HG03045 (cell line): ENCODE measurements around the gene RAVER1.
"Not testable (repeated sequence)": the region's sequence is repeated elsewhere in the genome, so short reads cannot be mapped to it uniquely, and the experiment has no call there.

Experiments used
- ATAC-seq: cut with Tn5 transposase; IDR thresholded peaks from one replicate; pipeline ENCODE4 v1.9.1; 2021; ENCODE audit warnings: mild to moderate bottlenecking, moderate library complexity; ENCODE audit not compliant: unreplicated experiment

RAVER1 gene

GRCh38 chr19:10332965-10333757 lies at the start of gene RAVER1:
TSS of gene RAVER1 (minus strand) at chr19:10333529. CDS start at chr19:10333507, 22 bp downstream.
- ATAC-seq: peak; percentile 87

- ATAC-seq: not testable (repeated sequence)
Observed at GRCh38 chr19:10383223-10383499, 49.8 kb upstream of the RAVER1 start.

GRCh38 chr19:10380313-10381102 lies 47.2 kb upstream of the RAVER1 start, which contains the start of gene TYK2:
TSS of gene TYK2 (minus strand) at chr19:10380572. CDS start at chr19:10378406, 2,166 bp downstream.
- peak; percentile 96 for ATAC-seq

GRCh38 chr19:10379880-10380312 lies 46.6 kb upstream of the RAVER1 start:
- ATAC-seq: no peak

- ATAC-seq: no peak
Observed at GRCh38 chr19:10378124-10378523, 44.8 kb upstream of the RAVER1 start.

- ATAC-seq: not testable (repeated sequence)
Observed at GRCh38 chr19:10377140-10377640, 43.9 kb upstream of the RAVER1 start.

- no peak for ATAC-seq
Observed at GRCh38 chr19:10374931-10375330, 41.6 kb upstream of the RAVER1 start.

- no peak for ATAC-seq
Observed at GRCh38 chr19:10372690-10373089, 39.4 kb upstream of the RAVER1 start.

- ATAC-seq: no peak
Observed at GRCh38 chr19:10368101-10368803, 34.9 kb upstream of the RAVER1 start.

- not testable (repeated sequence) for ATAC-seq
Observed at GRCh38 chr19:10366950-10367512, 33.7 kb upstream of the RAVER1 start.

- no peak for ATAC-seq
Observed at GRCh38 chr19:10365518-10365917, 32.2 kb upstream of the RAVER1 start.

GRCh38 chr19:10364644-10365043 lies 31.3 kb upstream of the RAVER1 start:
- no peak for ATAC-seq

- ATAC-seq: no peak
Observed at GRCh38 chr19:10363789-10364281, 30.5 kb upstream of the RAVER1 start.

- ATAC-seq: no peak
Observed at GRCh38 chr19:10362259-10362658, 28.9 kb upstream of the RAVER1 start.

- ATAC-seq: no peak
Observed at GRCh38 chr19:10361569-10362011, 28.3 kb upstream of the RAVER1 start.

- ATAC-seq: no peak
Observed at GRCh38 chr19:10356431-10356830, 23.1 kb upstream of the RAVER1 start.

- no peak for ATAC-seq
Observed at GRCh38 chr19:10353793-10354391, 20.6 kb upstream of the RAVER1 start.

GRCh38 chr19:10352764-10353671 lies 19.7 kb upstream of the RAVER1 start:
- ATAC-seq: no peak

- no peak for ATAC-seq
Observed at GRCh38 chr19:10346509-10346908, 13.2 kb upstream of the RAVER1 start.
